ENCODE results near the gene RALGPS1.

GRCh38 chr9:127058011-127058644 is 143.5 kb downstream of the RALGPS1 start:
- TF ChIP-seq CTCF (IDR thresholded peaks at IDR 0.05), result no peak
- TF ChIP-seq POLR2A (IDR thresholded peaks at IDR 0.05), result no peak
